Measurements from ENCODE around the gene PBX3.

Gene PBX3

GRCh38 chr9:125881042-125881441 lies 133.9 kb downstream of the PBX3 start:
- no peak for TF ChIP-seq ZNF274 (IDR thresholded peaks at IDR 0.05; ENCODE audit: low read depth, low read length)
- H3K4me3 ChIP-seq (ENCODE audit: low read length), result no peak overlapping the region

GRCh38 chr9:125883565-125884217 lies 136.5 kb downstream of the PBX3 start:
- H3K4me3 ChIP-seq (ENCODE audit: low read length), result no peak overlapping the region
- no peak for TF ChIP-seq ZNF274 (IDR thresholded peaks at IDR 0.05; ENCODE audit: low read depth, low read length)

- TF ChIP-seq ZNF274 (IDR thresholded peaks at IDR 0.05; ENCODE audit: low read depth, low read length), result no peak
- no peak overlapping the region for H3K4me3 ChIP-seq (ENCODE audit: low read length)
Measured at GRCh38 chr9:125884218-125884595, 137.0 kb downstream of the PBX3 start.

- no peak for TF ChIP-seq ZNF274 (IDR thresholded peaks at IDR 0.05; ENCODE audit: low read depth, low read length)
- no peak overlapping the region for H3K4me3 ChIP-seq (ENCODE audit: low read length)
Measured at GRCh38 chr9:125885405-125886034, 138.3 kb downstream of the PBX3 start.

- H3K4me3 ChIP-seq (ENCODE audit: low read length), result no peak overlapping the region
- TF ChIP-seq ZNF274 (IDR thresholded peaks at IDR 0.05; ENCODE audit: low read depth, low read length), result no peak
Measured at GRCh38 chr9:125886365-125886764, 139.2 kb downstream of the PBX3 start.

- no peak for TF ChIP-seq ZNF274 (IDR thresholded peaks at IDR 0.05; ENCODE audit: low read depth, low read length)
- no peak overlapping the region for H3K4me3 ChIP-seq (ENCODE audit: low read length)
Measured at GRCh38 chr9:125887172-125887571, 140.0 kb downstream of the PBX3 start.

GRCh38 chr9:125888211-125888610 lies 141.0 kb downstream of the PBX3 start:
- no peak overlapping the region for H3K4me3 ChIP-seq (ENCODE audit: low read length)
- no peak for TF ChIP-seq ZNF274 (IDR thresholded peaks at IDR 0.05; ENCODE audit: low read depth, low read length)

GRCh38 chr9:125889112-125889475 lies 141.9 kb downstream of the PBX3 start:
- TF ChIP-seq ZNF274 (IDR thresholded peaks at IDR 0.05; ENCODE audit: low read depth, low read length), result no peak
- H3K4me3 ChIP-seq (ENCODE audit: low read length), result peak overlapping the region; percentile 68; the same call in 1 of the 2 replicates

GRCh38 chr9:125889476-125890419 lies 142.6 kb downstream of the PBX3 start:
- no peak for TF ChIP-seq ZNF274 (IDR thresholded peaks at IDR 0.05; ENCODE audit: low read depth, low read length)
- H3K4me3 ChIP-seq (ENCODE audit: low read length), result peak overlapping the region; percentile 68

GRCh38 chr9:125890826-125891225 lies 143.7 kb downstream of the PBX3 start:
- H3K4me3 ChIP-seq (ENCODE audit: low read length), result no peak overlapping the region
- no peak for TF ChIP-seq ZNF274 (IDR thresholded peaks at IDR 0.05; ENCODE audit: low read depth, low read length)

- no peak overlapping the region for H3K4me3 ChIP-seq (ENCODE audit: low read length)
- no peak for TF ChIP-seq ZNF274 (IDR thresholded peaks at IDR 0.05; ENCODE audit: low read depth, low read length)
Measured at GRCh38 chr9:125893277-125893676, 146.1 kb downstream of the PBX3 start.

GRCh38 chr9:125894566-125894965 lies 147.4 kb downstream of the PBX3 start:
- H3K4me3 ChIP-seq (ENCODE audit: low read length), result no peak overlapping the region
- TF ChIP-seq ZNF274 (IDR thresholded peaks at IDR 0.05; ENCODE audit: low read depth, low read length), result no peak

- H3K4me3 ChIP-seq (ENCODE audit: low read length), result no peak overlapping the region
- no peak for TF ChIP-seq ZNF274 (IDR thresholded peaks at IDR 0.05; ENCODE audit: low read depth, low read length)
Measured at GRCh38 chr9:125896404-125896803, 149.2 kb downstream of the PBX3 start.

GRCh38 chr9:125896964-125897363 lies 149.8 kb downstream of the PBX3 start:
- H3K4me3 ChIP-seq (ENCODE audit: low read length), result no peak overlapping the region
- TF ChIP-seq ZNF274 (IDR thresholded peaks at IDR 0.05; ENCODE audit: low read depth, low read length), result no peak

- H3K4me3 ChIP-seq (ENCODE audit: low read length), result no peak overlapping the region
- no peak for TF ChIP-seq ZNF274 (IDR thresholded peaks at IDR 0.05; ENCODE audit: low read depth, low read length)
Measured at GRCh38 chr9:125897481-125897880, 150.3 kb downstream of the PBX3 start.

Data from GM08714 (cell line).